GM12878 (cell line): ENCODE results near the gene GAK. TPM values are rescaled to one million over a fixed set of nuclear protein-coding genes. Genes with fewer than 3 reads are reported as not detected.

Experiments
- ATAC-seq: fragments of 200-7000 bp; cut with Tn5 transposase; 3 replicates; pipeline ENCODE4 v1.9.1; 2020; ENCODE audit warnings: mild to moderate bottlenecking, moderate library complexity
- BruUV-seq: library from RNA; stranded (reverse); fragments of 400-500 nt; replicated peaks from 2 replicates; lab custom pipeline; 2021; lab: Mats Ljungman, UMichigan
- CTCF ChIA-PET: fragments of 300-600 bp; sonication (Branson Sonifier 250); formaldehyde crosslinking; extraction: SDS; loops from one replicate; lab custom pipeline; 2021; ENCODE audit warnings: inconsistent platforms; lab: Yijun Ruan, JAX
- POLR2A ChIA-PET: fragments of 350-600 bp; formaldehyde crosslinking; extraction: SDS; loops from one replicate; lab custom pipeline; 2021; ENCODE audit warnings: inconsistent platforms; lab: Charles Lee
- RAD21 ChIA-PET: fragments of 300-600 bp; sonication (Branson Sonifier 250); formaldehyde crosslinking; loops from one replicate; lab custom pipeline; 2023; ENCODE audit warnings: antibody characterized with exemption; ENCODE audit not compliant: unreplicated experiment; lab: Charles Lee
- SMC1A ChIA-PET: fragments of 300-600 bp; sonication (Branson Sonifier 250); formaldehyde crosslinking; loops from one replicate; lab custom pipeline; 2023; ENCODE audit not compliant: unreplicated experiment, uncharacterized antibody; lab: Charles Lee
- DNase-seq: peaks from one replicate; pipeline ENCODE4 v3.0.0-alpha.2; 2011; ENCODE audit warnings: low read depth, low spot score
- FAIRE-seq: peaks from 3 replicates; lab custom pipeline; 2011; peaks lifted over from hg19 to GRCh38; lab: Jason Lieb, UNC
- H2AFZ ChIP-seq: 2 replicates; pipeline ENCODE4 v1.6.0; 2011; ENCODE audit warnings: low read depth, low read length, control low read depth; ENCODE audit not compliant: control insufficient read depth
- H3K27ac ChIP-seq: 2 replicates; pipeline ENCODE4 v1.5.1; 2011; ENCODE audit warnings: control low read depth; ENCODE audit not compliant: control insufficient read depth, insufficient read depth
- H3K27me3 ChIP-seq, 2 experiments: replicated peaks in 1 of 2; 2 replicates each; pipeline versions ENCODE4 v1.6.0 to v1.6.1; 2011; ENCODE audit warnings: low read length in 1 of 2; ENCODE audit not compliant: control insufficient read depth in 2 of 2, insufficient read depth in 2 of 2
- H3K36me3 ChIP-seq, 2 experiments: 2 replicates each; pipeline ENCODE4 v1.5.1; 2011; ENCODE audit warnings: low read length in 1 of 2; ENCODE audit not compliant: control insufficient read depth in 2 of 2, insufficient read depth in 2 of 2
- H3K4me1 ChIP-seq: 2 replicates; pipeline ENCODE4 v1.6.1; 2011; ENCODE audit warnings: mild to moderate bottlenecking, low read length, moderate library complexity, mixed read lengths; ENCODE audit not compliant: control insufficient read depth, insufficient read depth
- H3K4me2 ChIP-seq: 2 replicates; pipeline ENCODE4 v1.6.0; 2011; ENCODE audit warnings: control low read depth; ENCODE audit not compliant: control insufficient read depth, insufficient read depth
- H3K4me3 ChIP-seq: fragments of 200-600 bp; sonication (generic); 2 replicates; pipeline ENCODE4 v1.5.1; 2016
- H3K79me2 ChIP-seq: 2 replicates; pipeline ENCODE4 v1.6.0; 2011; ENCODE audit warnings: low read length; ENCODE audit not compliant: control insufficient read depth, insufficient read depth
- H3K9ac ChIP-seq: 2 replicates; pipeline ENCODE4 v1.8.0; 2011; ENCODE audit warnings: low read length, control low read depth, mixed read lengths; ENCODE audit not compliant: control insufficient read depth, insufficient read depth
- H3K9me3 ChIP-seq: replicated peaks from 3 replicates; pipeline ENCODE4 v1.5.1; 2011; ENCODE audit warnings: mild to moderate bottlenecking, low read length; ENCODE audit not compliant: control insufficient read depth, insufficient read depth
- H4K20me1 ChIP-seq: 2 replicates; pipeline ENCODE4 v1.6.0; 2011; ENCODE audit not compliant: control insufficient read depth, insufficient read depth
- BRCA1 ChIP-seq: IDR thresholded peaks from 2 replicates; pipeline ENCODE4 v1.6.1; 2011; ENCODE audit warnings: low read depth, low read length, improper control_type of control experiment
- CBX5 ChIP-seq: sonication (generic); IDR thresholded peaks from 2 replicates; pipeline ENCODE4 v1.6.1; 2016; ENCODE audit warnings: low read depth, moderate library complexity, mild to moderate bottlenecking, inconsistent platforms
- CHD4 ChIP-seq: fragments of 200-600 bp; sonication (generic); IDR thresholded peaks from 2 replicates; pipeline ENCODE4 v1.6.1; 2016; ENCODE audit warnings: mild to moderate bottlenecking
- CREB1 ChIP-seq: IDR thresholded peaks from 2 replicates; pipeline ENCODE4 v1.6.1; 2012; ENCODE audit warnings: low read depth, mild to moderate bottlenecking, inconsistent platforms
- DPF2 ChIP-seq: fragments of 450-650 bp; IDR thresholded peaks from 2 replicates; pipeline ENCODE4 v1.6.1; 2017; ENCODE audit warnings: mild to moderate bottlenecking
- ETV6 ChIP-seq, 2 experiments: fragments of 450-650 bp in 1 of 2; IDR thresholded peaks in 1 of 2; conservative IDR thresholded peaks in 1 of 2; 2 replicates each; pipeline ENCODE4 v1.6.1; 2014; ENCODE audit warnings: antibody characterized with exemption in 1 of 2, borderline replicate concordance in 1 of 2, low read depth in 1 of 2, mild to moderate bottlenecking in 1 of 2, moderate library complexity in 1 of 2
- FOS ChIP-seq: IDR thresholded peaks from 3 replicates; pipeline ENCODE4 v1.6.1; 2011; ENCODE audit warnings: borderline replicate concordance; ENCODE audit not compliant: insufficient read length; ENCODE audit errors: extremely low read depth
- SIX5 ChIP-seq: IDR thresholded peaks from 2 replicates; pipeline ENCODE4 v1.6.1; 2011; ENCODE audit warnings: mild to moderate bottlenecking, low read depth, low read length, moderate library complexity; ENCODE audit not compliant: severe bottlenecking
- SP1 ChIP-seq: IDR thresholded peaks from one replicate; pipeline ENCODE4 v1.6.1; 2011; ENCODE audit warnings: low read depth, low read length
- SRF ChIP-seq, 2 experiments: IDR thresholded peaks; 2 replicates each; pipeline ENCODE4 v1.6.1; 2011; ENCODE audit warnings: low read depth in 2 of 2, low read length in 2 of 2, mild to moderate bottlenecking in 1 of 2, moderate library complexity in 1 of 2
- YBX1 ChIP-seq: fragments of 450-650 bp; IDR thresholded peaks from 2 replicates; pipeline ENCODE4 v1.6.1; 2016; ENCODE audit warnings: antibody characterized with exemption
- ZSCAN29 ChIP-seq: fragments of 450-650 bp; IDR thresholded peaks from 2 replicates; pipeline ENCODE4 v1.6.1; 2017; ENCODE audit warnings: mild to moderate bottlenecking, moderate library complexity
- WGBS: methylation state at CpG from one replicate; pipeline ENCODE4 v1.1.6; 2016; ENCODE audit warnings: low lambda C conversion rate; ENCODE audit not compliant: insufficient replicate concordance, insufficient coverage; ENCODE audit errors: missing lambda C conversion rate; 5-methylcytosine and 5-hydroxymethylcytosine counted together
- in situ Hi-C: fragments of 300-500 bp; cut with MboI; formaldehyde crosslinking; loops from 9 replicates; pipeline ENCODE4 v1.14.3; 2018; ENCODE audit warnings: mixed read lengths
- intact Hi-C: fragments of 100-400 bp; cut with micrococcal nuclease; formaldehyde crosslinking; loops from one replicate; pipeline ENCODE4 v1.14.2; 2022; ENCODE audit not compliant: unreplicated experiment
- polyA plus RNA-seq, 11 experiments: library from polyadenylated mRNA; depleted of rRNA in 4 of 11; unstranded in 6 of 11; stranded (reverse) in 5 of 11; fragments of >200 nt; fragmentation: Nextera tagmentation in 4 of 11; fragmentation: Illumina TruSeq in 1 of 11; extraction: Ambion mirVana in 4 of 11; extraction: Trizol in 1 of 11; gene quantifications; 1 replicate in 1 of 11; 2 replicates in 10 of 11; pipeline versions ENCODE4 v1.2.1 to v1.2.3, GENCODE V29; 2011 to 2016; ENCODE audit warnings: inconsistent platforms in 2 of 11, missing spikeins in 2 of 11, low read depth in 1 of 11
- total RNA-seq, 4 experiments: library from RNA; depleted of rRNA in 3 of 4; stranded (reverse); fragments of >200 nt in 3 of 4; fragmentation: Illumina TruSeq in 1 of 4; extraction: Trizol in 1 of 4; gene quantifications; 2 replicates each; pipeline versions ENCODE4 v1.2.1 to v1.2.3, GENCODE V29; 2013 to 2021
- TF ChIP-seq, protein P1 (sequence below): IDR thresholded peaks from 2 replicates; pipeline ENCODE4 v1.6.1; 2012; ENCODE audit warnings: low read depth, low read length, improper control_type of control experiment
- TF ChIP-seq, protein P2 (sequence below): fragments of 450-650 bp; IDR thresholded peaks from 2 replicates; pipeline ENCODE4 v1.6.1; 2018; ENCODE audit warnings: borderline replicate concordance, mild to moderate bottlenecking; ENCODE audit not compliant: partially characterized antibody
- TF ChIP-seq, protein P3 (sequence below): fragments of 450-650 bp; IDR thresholded peaks from 2 replicates; pipeline ENCODE4 v1.6.1; 2016; ENCODE audit warnings: mild to moderate bottlenecking
- TF ChIP-seq, protein P4 (sequence below): fragments of 450-650 bp; conservative IDR thresholded peaks from 2 replicates; pipeline ENCODE4 v1.6.1; 2017; ENCODE audit warnings: mild to moderate bottlenecking, moderate library complexity

Gene GAK
- total and polyA plus RNA-seq, 10 of the 15 experiments (the other 5 are each of a cell fraction or from before 2014, with no cell fraction given), result 0.82 to 127 (median 53.8) TPM

DNA sequence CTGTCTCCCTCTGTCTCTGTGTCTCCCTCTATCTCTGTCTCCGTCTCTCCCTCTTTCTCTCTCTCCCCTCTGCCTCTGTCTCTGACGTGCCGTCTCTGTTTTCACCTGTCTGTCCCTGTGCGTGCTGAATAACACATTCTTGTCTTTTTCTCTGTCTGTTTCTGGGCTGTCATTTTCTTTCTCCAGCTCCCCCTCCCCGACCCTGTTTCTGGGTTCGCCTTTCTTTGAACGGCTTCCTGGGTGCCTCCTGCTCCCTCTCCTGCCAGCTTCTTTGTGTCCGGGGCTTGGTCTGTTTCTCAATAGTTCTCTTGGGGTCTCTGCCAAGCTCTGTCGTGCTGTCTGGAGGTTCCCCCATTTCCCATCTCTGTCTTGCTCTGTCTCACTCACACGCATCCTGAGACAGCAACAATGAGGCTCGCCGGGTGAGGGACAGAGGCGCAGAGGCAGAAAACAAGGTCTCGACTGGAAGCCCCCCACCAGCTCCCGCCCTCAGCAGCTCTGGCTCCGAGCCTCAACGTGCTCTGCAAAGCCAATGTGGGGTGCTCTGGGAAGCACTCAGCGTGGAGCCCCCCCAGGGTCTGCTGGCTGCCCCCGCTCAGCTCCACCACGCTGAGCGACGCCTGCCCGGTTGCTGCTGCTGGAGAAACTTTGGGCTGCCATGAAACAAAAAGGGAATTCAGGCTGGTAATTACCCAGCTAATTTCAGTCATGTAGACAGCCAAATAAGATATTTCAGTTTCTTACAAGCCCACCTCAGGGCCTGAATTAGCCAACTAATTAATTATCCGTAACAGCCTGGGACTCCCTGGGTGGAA is 109.5 kb downstream of the GAK start:
- no peak for ATAC-seq
- Histone ChIP-seq H3K9me3 (no peaks in the 10 kb centered on the region; the same call in 2 of the 3 replicates), H3K36me3 (no peaks in the 10 kb centered on the region), H2AFZ (no peak overlapping the region), H3K27me3 (peaks cover 0 to 12% of the 10 kb centered on the region in 2 experiments), H3K9ac (no peak overlapping the region), H3K4me1 (no peaks in the 10 kb centered on the region), H3K27ac (no peak overlapping the region), H4K20me1 (no peaks in the 10 kb centered on the region), H3K4me2 (no peak overlapping the region), H3K4me3 (no peak overlapping the region), H3K79me2 (no peaks in the 10 kb centered on the region)
- 40% methylated on average over 24 of the region's 24 CpGs for WGBS
- FAIRE-seq, result no peak
- no peak for TF ChIP-seq DPF2
- no peak for TF ChIP-seq BRCA1
- TF ChIP-seq, protein P1, sequence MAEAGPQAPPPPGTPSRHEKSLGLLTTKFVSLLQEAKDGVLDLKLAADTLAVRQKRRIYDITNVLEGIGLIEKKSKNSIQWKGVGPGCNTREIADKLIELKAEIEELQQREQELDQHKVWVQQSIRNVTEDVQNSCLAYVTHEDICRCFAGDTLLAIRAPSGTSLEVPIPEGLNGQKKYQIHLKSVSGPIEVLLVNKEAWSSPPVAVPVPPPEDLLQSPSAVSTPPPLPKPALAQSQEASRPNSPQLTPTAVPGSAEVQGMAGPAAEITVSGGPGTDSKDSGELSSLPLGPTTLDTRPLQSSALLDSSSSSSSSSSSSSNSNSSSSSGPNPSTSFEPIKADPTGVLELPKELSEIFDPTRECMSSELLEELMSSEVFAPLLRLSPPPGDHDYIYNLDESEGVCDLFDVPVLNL, result no peak
- TF ChIP-seq SRF (IDR thresholded peaks at IDR 0.05; ENCODE audit: low read depth in 2 of 2, low read length in 2 of 2), result no peak
- TF ChIP-seq ETV6 (conservative IDR thresholded peaks at IDR 0.05 in 1 of 2, IDR thresholded peaks at IDR 0.05 in 1 of 2; ENCODE audit: borderline replicate concordance in 1 of 2, low read depth in 1 of 2), result no peak
- TF ChIP-seq ZSCAN29, result no peak
- TF ChIP-seq SIX5, result no peak
- TF ChIP-seq, protein P2, sequence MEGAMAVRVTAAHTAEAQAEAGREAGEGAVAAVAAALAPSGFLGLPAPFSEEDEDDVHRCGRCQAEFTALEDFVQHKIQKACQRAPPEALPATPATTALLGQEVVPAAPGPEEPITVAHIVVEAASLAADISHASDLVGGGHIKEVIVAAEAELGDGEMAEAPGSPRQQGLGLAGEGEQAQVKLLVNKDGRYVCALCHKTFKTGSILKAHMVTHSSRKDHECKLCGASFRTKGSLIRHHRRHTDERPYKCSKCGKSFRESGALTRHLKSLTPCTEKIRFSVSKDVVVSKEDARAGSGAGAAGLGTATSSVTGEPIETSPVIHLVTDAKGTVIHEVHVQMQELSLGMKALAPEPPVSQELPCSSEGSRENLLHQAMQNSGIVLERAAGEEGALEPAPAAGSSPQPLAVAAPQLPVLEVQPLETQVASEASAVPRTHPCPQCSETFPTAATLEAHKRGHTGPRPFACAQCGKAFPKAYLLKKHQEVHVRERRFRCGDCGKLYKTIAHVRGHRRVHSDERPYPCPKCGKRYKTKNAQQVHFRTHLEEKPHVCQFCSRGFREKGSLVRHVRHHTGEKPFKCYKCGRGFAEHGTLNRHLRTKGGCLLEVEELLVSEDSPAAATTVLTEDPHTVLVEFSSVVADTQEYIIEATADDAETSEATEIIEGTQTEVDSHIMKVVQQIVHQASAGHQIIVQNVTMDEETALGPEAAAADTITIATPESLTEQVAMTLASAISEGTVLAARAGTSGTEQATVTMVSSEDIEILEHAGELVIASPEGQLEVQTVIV, result no peak
- no peak for TF ChIP-seq YBX1
- TF ChIP-seq CBX5, result no peak
- TF ChIP-seq SP1, result no peak
- TF ChIP-seq FOS, result no peak
- TF ChIP-seq CHD4, result no peak
- TF ChIP-seq CREB1, result no peak
- TF ChIP-seq, protein P3, sequence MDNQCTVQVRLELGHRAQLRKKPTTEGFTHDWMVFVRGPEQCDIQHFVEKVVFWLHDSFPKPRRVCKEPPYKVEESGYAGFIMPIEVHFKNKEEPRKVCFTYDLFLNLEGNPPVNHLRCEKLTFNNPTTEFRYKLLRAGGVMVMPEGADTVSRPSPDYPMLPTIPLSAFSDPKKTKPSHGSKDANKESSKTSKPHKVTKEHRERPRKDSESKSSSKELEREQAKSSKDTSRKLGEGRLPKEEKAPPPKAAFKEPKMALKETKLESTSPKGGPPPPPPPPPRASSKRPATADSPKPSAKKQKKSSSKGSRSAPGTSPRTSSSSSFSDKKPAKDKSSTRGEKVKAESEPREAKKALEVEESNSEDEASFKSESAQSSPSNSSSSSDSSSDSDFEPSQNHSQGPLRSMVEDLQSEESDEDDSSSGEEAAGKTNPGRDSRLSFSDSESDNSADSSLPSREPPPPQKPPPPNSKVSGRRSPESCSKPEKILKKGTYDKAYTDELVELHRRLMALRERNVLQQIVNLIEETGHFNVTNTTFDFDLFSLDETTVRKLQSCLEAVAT, result no peak
- TF ChIP-seq, protein P4, sequence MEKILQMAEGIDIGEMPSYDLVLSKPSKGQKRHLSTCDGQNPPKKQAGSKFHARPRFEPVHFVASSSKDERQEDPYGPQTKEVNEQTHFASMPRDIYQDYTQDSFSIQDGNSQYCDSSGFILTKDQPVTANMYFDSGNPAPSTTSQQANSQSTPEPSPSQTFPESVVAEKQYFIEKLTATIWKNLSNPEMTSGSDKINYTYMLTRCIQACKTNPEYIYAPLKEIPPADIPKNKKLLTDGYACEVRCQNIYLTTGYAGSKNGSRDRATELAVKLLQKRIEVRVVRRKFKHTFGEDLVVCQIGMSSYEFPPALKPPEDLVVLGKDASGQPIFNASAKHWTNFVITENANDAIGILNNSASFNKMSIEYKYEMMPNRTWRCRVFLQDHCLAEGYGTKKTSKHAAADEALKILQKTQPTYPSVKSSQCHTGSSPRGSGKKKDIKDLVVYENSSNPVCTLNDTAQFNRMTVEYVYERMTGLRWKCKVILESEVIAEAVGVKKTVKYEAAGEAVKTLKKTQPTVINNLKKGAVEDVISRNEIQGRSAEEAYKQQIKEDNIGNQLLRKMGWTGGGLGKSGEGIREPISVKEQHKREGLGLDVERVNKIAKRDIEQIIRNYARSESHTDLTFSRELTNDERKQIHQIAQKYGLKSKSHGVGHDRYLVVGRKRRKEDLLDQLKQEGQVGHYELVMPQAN, result no peak
- ChIA-PET POLR2A (no interaction called here), CTCF (no interaction called here), SMC1A (no interaction called here), RAD21 (no interaction called here)
- DNase-seq, result no peak
- intact Hi-C loops, result no loop called here
- in situ Hi-C loops, result no loop called here
- no TSS peak for BruUV-seq
